ENCODE measurements around the gene INMT.

Gene INMT

GRCh38 chr7:30754315-30754877, 2.5 kb downstream of the INMT start:
- no peaks in the 10 kb centered on the region for H3K27me3 ChIP-seq (ENCODE audit: insufficient read depth, low read length, poor library complexity, severe bottlenecking)
- no peaks in the 10 kb centered on the region for H3K36me3 ChIP-seq (ENCODE audit: insufficient read depth, low read length)
- H3K79me2 ChIP-seq (ENCODE audit: insufficient read depth, low read length) = no peaks in the 10 kb centered on the region
- no peaks in the 10 kb centered on the region for H4K20me1 ChIP-seq (ENCODE audit: insufficient read depth, low read length, poor library complexity, severe bottlenecking)
- H2AFZ ChIP-seq (ENCODE audit: low read length) = no peak overlapping the region
- H3F3A ChIP-seq (ENCODE audit: low read depth) = no peaks in the 10 kb centered on the region
- no peaks in the 10 kb centered on the region for H3K4me1 ChIP-seq (ENCODE audit: insufficient read depth, low read length, poor library complexity, severe bottlenecking)
- H3K9ac ChIP-seq (ENCODE audit: low read depth, low read length, poor library complexity, severe bottlenecking) = no peak overlapping the region
- no peaks in the 10 kb centered on the region for H3K9me3 ChIP-seq (ENCODE audit: insufficient read depth, low read depth, low read length)
- TF ChIP-seq CTCF (conservative IDR thresholded peaks at IDR 0.05; ENCODE audit: low read length) (no peak), EZH2phosphoT487 (IDR thresholded peaks at IDR 0.05; ENCODE audit: borderline replicate concordance) (no peak)
- H3K9me2 ChIP-seq (replicated peaks; ENCODE audit: low read depth, low read length) = no peaks in the 10 kb centered on the region
- H3K4me3 ChIP-seq (ENCODE audit: low read length, poor library complexity, severe bottlenecking) = no peak overlapping the region
- H3K4me2 ChIP-seq (ENCODE audit: low read depth, low read length, poor library complexity, severe bottlenecking) = no peak overlapping the region

GRCh38 chr7:30755384-30756154, 3.6 kb downstream of the INMT start:
- Histone ChIP-seq H3K36me3 (ENCODE audit: insufficient read depth, low read length) (no peaks in the 10 kb centered on the region), H3F3A (ENCODE audit: low read depth) (no peaks in the 10 kb centered on the region), H2AFZ (ENCODE audit: low read length) (no peak overlapping the region), H3K9me2 (replicated peaks; ENCODE audit: low read depth, low read length) (no peaks in the 10 kb centered on the region), H3K27me3 (ENCODE audit: insufficient read depth, low read length, poor library complexity, severe bottlenecking) (no peaks in the 10 kb centered on the region), H3K4me1 (ENCODE audit: insufficient read depth, low read length, poor library complexity, severe bottlenecking) (no peaks in the 10 kb centered on the region), H3K4me3 (ENCODE audit: low read length, poor library complexity, severe bottlenecking) (no peak overlapping the region), H3K9me3 (ENCODE audit: insufficient read depth, low read depth, low read length) (no peaks in the 10 kb centered on the region), H3K79me2 (ENCODE audit: insufficient read depth, low read length) (no peaks in the 10 kb centered on the region), H3K9ac (ENCODE audit: low read depth, low read length, poor library complexity, severe bottlenecking) (no peak overlapping the region), H3K4me2 (ENCODE audit: low read depth, low read length, poor library complexity, severe bottlenecking) (no peak overlapping the region), H4K20me1 (ENCODE audit: insufficient read depth, low read length, poor library complexity, severe bottlenecking) (no peaks in the 10 kb centered on the region)
- TF ChIP-seq CTCF (conservative IDR thresholded peaks at IDR 0.05; ENCODE audit: low read length) (no peak), EZH2phosphoT487 (IDR thresholded peaks at IDR 0.05; ENCODE audit: borderline replicate concordance) (no peak)

GRCh38 chr7:30757342-30757692, 5.4 kb downstream of the INMT start:
- H3K4me2 ChIP-seq (ENCODE audit: low read depth, low read length, poor library complexity, severe bottlenecking) = no peak overlapping the region
- H2AFZ ChIP-seq (ENCODE audit: low read length) = no peak overlapping the region
- H3K79me2 ChIP-seq (ENCODE audit: insufficient read depth, low read length) = no peaks in the 10 kb centered on the region
- no peaks in the 10 kb centered on the region for H3F3A ChIP-seq (ENCODE audit: low read depth)
- TF ChIP-seq EZH2phosphoT487 (IDR thresholded peaks at IDR 0.05; ENCODE audit: borderline replicate concordance) (no peak), CTCF (conservative IDR thresholded peaks at IDR 0.05; ENCODE audit: low read length) (no peak)
- no peak overlapping the region for H3K9ac ChIP-seq (ENCODE audit: low read depth, low read length, poor library complexity, severe bottlenecking)
- H3K36me3 ChIP-seq (ENCODE audit: insufficient read depth, low read length) = no peaks in the 10 kb centered on the region
- no peaks in the 10 kb centered on the region for H3K27me3 ChIP-seq (ENCODE audit: insufficient read depth, low read length, poor library complexity, severe bottlenecking)
- H3K4me1 ChIP-seq (ENCODE audit: insufficient read depth, low read length, poor library complexity, severe bottlenecking) = no peaks in the 10 kb centered on the region
- no peaks in the 10 kb centered on the region for H4K20me1 ChIP-seq (ENCODE audit: insufficient read depth, low read length, poor library complexity, severe bottlenecking)
- no peak overlapping the region for H3K4me3 ChIP-seq (ENCODE audit: low read length, poor library complexity, severe bottlenecking)
- no peaks in the 10 kb centered on the region for H3K9me3 ChIP-seq (ENCODE audit: insufficient read depth, low read depth, low read length)
- H3K9me2 ChIP-seq (replicated peaks; ENCODE audit: low read depth, low read length) = no peaks in the 10 kb centered on the region
